ENCODE data around the gene LAMA5.

- TF ChIP-seq, protein P1, sequence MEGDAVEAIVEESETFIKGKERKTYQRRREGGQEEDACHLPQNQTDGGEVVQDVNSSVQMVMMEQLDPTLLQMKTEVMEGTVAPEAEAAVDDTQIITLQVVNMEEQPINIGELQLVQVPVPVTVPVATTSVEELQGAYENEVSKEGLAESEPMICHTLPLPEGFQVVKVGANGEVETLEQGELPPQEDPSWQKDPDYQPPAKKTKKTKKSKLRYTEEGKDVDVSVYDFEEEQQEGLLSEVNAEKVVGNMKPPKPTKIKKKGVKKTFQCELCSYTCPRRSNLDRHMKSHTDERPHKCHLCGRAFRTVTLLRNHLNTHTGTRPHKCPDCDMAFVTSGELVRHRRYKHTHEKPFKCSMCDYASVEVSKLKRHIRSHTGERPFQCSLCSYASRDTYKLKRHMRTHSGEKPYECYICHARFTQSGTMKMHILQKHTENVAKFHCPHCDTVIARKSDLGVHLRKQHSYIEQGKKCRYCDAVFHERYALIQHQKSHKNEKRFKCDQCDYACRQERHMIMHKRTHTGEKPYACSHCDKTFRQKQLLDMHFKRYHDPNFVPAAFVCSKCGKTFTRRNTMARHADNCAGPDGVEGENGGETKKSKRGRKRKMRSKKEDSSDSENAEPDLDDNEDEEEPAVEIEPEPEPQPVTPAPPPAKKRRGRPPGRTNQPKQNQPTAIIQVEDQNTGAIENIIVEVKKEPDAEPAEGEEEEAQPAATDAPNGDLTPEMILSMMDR (IDR thresholded peaks at IDR 0.05) = no peak
- no peak for TF ChIP-seq POLR2A (IDR thresholded peaks at IDR 0.05)
Observed at GRCh38 chr20:62353289-62354030, 13.7 kb downstream of the LAMA5 start.

All from thyroid gland (tissue), 4 donors.